SU-DHL-6 (cell line): ENCODE results near the gene ERN1.

Source experiments
- H2AFZ ChIP-seq: fragments of 200-600 bp; sonication (generic); 2 replicates; pipeline ENCODE4 v1.6.1; 2014; ENCODE audit warnings: low read depth, mild to moderate bottlenecking, moderate library complexity, mixed read lengths, antibody characterized with exemption, low read length; ENCODE audit not compliant: severe bottlenecking
- H3F3A ChIP-seq: fragments of 200-600 bp; shearing (Covaris generic); 2 replicates; pipeline ENCODE4 v1.6.0; 2016; ENCODE audit warnings: antibody characterized with exemption, mild to moderate bottlenecking; ENCODE audit not compliant: insufficient read depth
- H3K27ac ChIP-seq: fragments of 200-600 bp; sonication (generic); 2 replicates; pipeline ENCODE4 v1.5.1; 2016; ENCODE audit warnings: low read depth, mild to moderate bottlenecking, low read length, moderate library complexity, mixed read lengths
- H3K27me3 ChIP-seq: fragments of 200-600 bp; sonication (generic), shearing (Covaris generic); 2 replicates; pipeline ENCODE4 v1.6.0; 2014; ENCODE audit warnings: mild to moderate bottlenecking, low read length
- H3K36me3 ChIP-seq: fragments of 200-600 bp; sonication (generic); 2 replicates; pipeline ENCODE4 v1.6.1; 2014; ENCODE audit warnings: mild to moderate bottlenecking, low read length, mixed read lengths
- H3K4me2 ChIP-seq: fragments of 300-600, 200-600 bp; shearing (Covaris generic), sonication (generic); 2 replicates; pipeline ENCODE4 v1.6.0; 2014; ENCODE audit warnings: low read length, low read depth, mild to moderate bottlenecking; ENCODE audit not compliant: poor library complexity, severe bottlenecking
- H3K4me3 ChIP-seq: fragments of 200-600 bp; sonication (generic); 2 replicates; pipeline ENCODE4 v1.5.1; 2014; ENCODE audit warnings: antibody characterized with exemption, low read length, mild to moderate bottlenecking, mixed read lengths; ENCODE audit not compliant: insufficient read depth, poor library complexity, severe bottlenecking
- H3K79me2 ChIP-seq: fragments of 200-600 bp; sonication (generic); 2 replicates; pipeline ENCODE4 v1.6.1; 2014; ENCODE audit warnings: mild to moderate bottlenecking, low read length, moderate library complexity; ENCODE audit not compliant: insufficient read depth
- H3K9ac ChIP-seq: fragments of 200-600 bp; sonication (generic); 2 replicates; pipeline ENCODE4 v1.7.0; 2014; ENCODE audit warnings: mild to moderate bottlenecking, low read length
- H3K9me2 ChIP-seq: fragments of 200-600 bp; sonication (generic); replicated peaks from 2 replicates; pipeline ENCODE4 v1.6.1; 2014; ENCODE audit warnings: low read length; ENCODE audit not compliant: insufficient read depth
- H3K9me3 ChIP-seq: fragments of 200-600 bp; sonication (generic); 2 replicates; pipeline ENCODE4 v1.6.1; 2014; ENCODE audit warnings: low read length, mixed read lengths; ENCODE audit not compliant: insufficient read depth
- H4K20me1 ChIP-seq: fragments of 200-600 bp; sonication (generic); 2 replicates; pipeline ENCODE4 v1.6.1; 2014; ENCODE audit warnings: low read depth, mild to moderate bottlenecking, antibody characterized with exemption, low read length, moderate library complexity, mixed read lengths
- EZH2phosphoT487 ChIP-seq: fragments of 200-600 bp; sonication (generic), shearing (Covaris generic); conservative IDR thresholded peaks from 2 replicates; pipeline ENCODE4 v1.6.1; 2018; ENCODE audit warnings: mild to moderate bottlenecking, antibody characterized with exemption, low read length, moderate library complexity, mixed read lengths
- TF ChIP-seq, protein P1 (sequence below): fragments of 200-600 bp; sonication (generic); IDR thresholded peaks from one replicate; pipeline ENCODE4 v1.5.1; 2017; ENCODE audit warnings: antibody characterized with exemption, mild to moderate bottlenecking, low read length, moderate library complexity; ENCODE audit not compliant: insufficient read depth, poor library complexity, severe bottlenecking

Gene ERN1

DNA sequence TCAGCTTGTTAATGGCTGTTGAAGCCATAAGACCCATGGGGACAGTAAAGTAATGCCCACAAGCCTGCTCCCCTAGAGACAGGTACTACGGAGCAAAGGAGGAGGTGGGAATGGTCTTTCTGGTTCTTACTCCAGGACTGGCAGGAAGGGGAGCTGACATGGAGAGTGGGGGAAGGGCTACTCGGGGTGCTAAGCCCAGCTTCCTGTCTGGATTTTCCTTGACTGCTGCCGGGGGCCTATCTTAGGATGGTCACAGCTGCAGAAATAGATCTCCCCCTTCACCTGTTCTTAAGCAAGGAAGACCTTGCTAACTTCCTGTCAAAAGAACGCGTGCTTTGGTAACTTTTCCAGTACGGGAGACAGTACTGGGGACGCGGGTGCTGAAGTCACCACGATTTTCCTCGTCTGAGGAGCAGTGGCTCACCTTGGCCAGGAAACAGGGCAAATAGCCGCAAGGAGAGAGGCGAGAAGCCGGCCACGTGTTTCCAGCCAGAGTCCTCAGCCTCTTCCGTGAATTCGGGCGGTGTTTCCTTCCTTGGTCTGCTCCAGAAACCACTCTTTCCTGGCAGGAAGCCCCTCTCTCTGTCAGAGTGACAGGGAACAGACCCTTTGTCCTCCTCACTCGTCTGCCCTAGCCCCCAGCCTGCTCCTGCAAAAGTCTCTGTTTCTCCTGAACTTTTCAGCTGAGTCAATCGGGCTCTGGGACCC, 132.4 kb downstream of the ERN1 start:
- no peak overlapping the region for H3K4me2 ChIP-seq
- no peaks in the 10 kb centered on the region for H3K36me3 ChIP-seq
- no peak overlapping the region for H3K27ac ChIP-seq
- no peak overlapping the region for H2AFZ ChIP-seq
- H3K27me3 ChIP-seq: no peaks in the 10 kb centered on the region
- no peak overlapping the region for H3K4me3 ChIP-seq
- no peaks in the 10 kb centered on the region for H3F3A ChIP-seq
- no peak overlapping the region for H3K9ac ChIP-seq
- no peaks in the 10 kb centered on the region for H3K9me3 ChIP-seq
- no peaks in the 10 kb centered on the region for H3K9me2 ChIP-seq
- no peaks in the 10 kb centered on the region for H4K20me1 ChIP-seq
- TF ChIP-seq, protein P1, sequence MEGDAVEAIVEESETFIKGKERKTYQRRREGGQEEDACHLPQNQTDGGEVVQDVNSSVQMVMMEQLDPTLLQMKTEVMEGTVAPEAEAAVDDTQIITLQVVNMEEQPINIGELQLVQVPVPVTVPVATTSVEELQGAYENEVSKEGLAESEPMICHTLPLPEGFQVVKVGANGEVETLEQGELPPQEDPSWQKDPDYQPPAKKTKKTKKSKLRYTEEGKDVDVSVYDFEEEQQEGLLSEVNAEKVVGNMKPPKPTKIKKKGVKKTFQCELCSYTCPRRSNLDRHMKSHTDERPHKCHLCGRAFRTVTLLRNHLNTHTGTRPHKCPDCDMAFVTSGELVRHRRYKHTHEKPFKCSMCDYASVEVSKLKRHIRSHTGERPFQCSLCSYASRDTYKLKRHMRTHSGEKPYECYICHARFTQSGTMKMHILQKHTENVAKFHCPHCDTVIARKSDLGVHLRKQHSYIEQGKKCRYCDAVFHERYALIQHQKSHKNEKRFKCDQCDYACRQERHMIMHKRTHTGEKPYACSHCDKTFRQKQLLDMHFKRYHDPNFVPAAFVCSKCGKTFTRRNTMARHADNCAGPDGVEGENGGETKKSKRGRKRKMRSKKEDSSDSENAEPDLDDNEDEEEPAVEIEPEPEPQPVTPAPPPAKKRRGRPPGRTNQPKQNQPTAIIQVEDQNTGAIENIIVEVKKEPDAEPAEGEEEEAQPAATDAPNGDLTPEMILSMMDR: no peak
- TF ChIP-seq EZH2phosphoT487: no peak
- H3K79me2 ChIP-seq: no peaks in the 10 kb centered on the region

DNA sequence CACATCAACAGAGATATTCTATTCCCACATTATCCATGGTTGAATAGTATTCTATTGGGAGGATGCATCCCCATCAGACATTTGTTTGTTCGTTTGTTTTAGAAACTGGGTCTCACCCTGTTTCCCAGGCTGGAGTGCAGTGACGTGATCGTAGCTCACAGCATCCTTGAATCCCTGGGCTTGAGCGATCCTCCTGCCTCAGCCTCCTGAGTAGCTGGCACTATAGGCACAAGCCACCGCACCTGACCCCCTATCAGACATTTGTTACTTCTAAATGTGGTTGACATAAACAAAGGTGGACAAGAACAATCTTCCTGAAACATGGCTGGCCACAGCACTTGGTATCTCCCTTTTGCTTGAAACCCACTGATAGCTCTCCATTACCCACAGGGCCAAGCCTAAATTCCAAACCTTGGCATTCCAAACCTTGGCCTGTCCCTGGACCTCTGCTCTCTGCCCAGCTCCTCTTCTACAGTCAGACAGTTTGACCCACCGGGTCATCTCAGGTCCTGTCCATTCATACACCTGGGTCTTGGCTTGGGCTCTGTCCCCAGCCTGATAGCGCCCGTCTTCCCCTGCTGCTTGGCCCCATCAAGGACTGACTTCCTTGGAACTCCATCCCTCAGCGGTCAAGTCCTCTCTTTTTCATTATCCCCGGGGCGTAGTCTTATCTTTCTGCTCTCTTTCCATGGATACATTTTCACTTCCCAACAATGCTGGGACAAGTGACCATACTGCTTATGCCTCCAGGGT, 133.3 kb downstream of the ERN1 start:
- Histone ChIP-seq H3K4me3 (no peak overlapping the region), H4K20me1 (no peaks in the 10 kb centered on the region), H3K9me2 (no peaks in the 10 kb centered on the region), H3K4me2 (no peak overlapping the region), H3K27ac (no peak overlapping the region), H3F3A (no peaks in the 10 kb centered on the region), H3K27me3 (no peaks in the 10 kb centered on the region), H3K9ac (no peak overlapping the region), H2AFZ (no peak overlapping the region), H3K79me2 (no peaks in the 10 kb centered on the region), H3K9me3 (no peaks in the 10 kb centered on the region), H3K36me3 (no peaks in the 10 kb centered on the region)
- TF ChIP-seq, protein P1: no peak
- no peak for TF ChIP-seq EZH2phosphoT487

GRCh38 chr17:63995626-63996025, 134.3 kb downstream of the ERN1 start:
- H3K9ac ChIP-seq: no peak overlapping the region
- TF ChIP-seq, protein P1: no peak
- TF ChIP-seq EZH2phosphoT487: no peak
- H3K9me2 ChIP-seq: no peaks in the 10 kb centered on the region
- no peak overlapping the region for H2AFZ ChIP-seq
- no peaks in the 10 kb centered on the region for H4K20me1 ChIP-seq
- H3K27me3 ChIP-seq: no peaks in the 10 kb centered on the region
- H3K27ac ChIP-seq: no peak overlapping the region
- H3K4me2 ChIP-seq: no peak overlapping the region
- H3K9me3 ChIP-seq: no peaks in the 10 kb centered on the region
- H3F3A ChIP-seq: no peaks in the 10 kb centered on the region
- no peaks in the 10 kb centered on the region for H3K36me3 ChIP-seq
- H3K4me3 ChIP-seq: no peak overlapping the region
- no peaks in the 10 kb centered on the region for H3K79me2 ChIP-seq
